Activated B cell treated with CpG ODN at 0.5 μM for 24 hours (primary cell): ENCODE measurements around the gene MIA3. TPM values are rescaled to one million over a fixed set of nuclear protein-coding genes. Genes with fewer than 3 reads are reported as not detected.

ENCODE experiments used
- ATAC-seq: fragments of 200-7000 bp; cut with Tn5 transposase; one replicate; pipeline ENCODE4 v1.10.0; 2021; ENCODE audit warnings: low read depth, mild to moderate bottlenecking, moderate library complexity
- CTCF ChIA-PET: fragments of 350-600 bp; sonication (Branson Sonifier 250); formaldehyde crosslinking; loops from one replicate; lab custom pipeline; 2021; ENCODE audit warnings: antibody characterized with exemption; lab: Charles Lee
- POLR2A ChIA-PET: fragments of 350-600 bp; sonication (Branson Sonifier 250); formaldehyde crosslinking; loops from one replicate; lab custom pipeline; 2021; ENCODE audit warnings: antibody characterized with exemption; lab: Charles Lee
- DNase-seq: peaks from one replicate; pipeline ENCODE4 v3.0.0; 2022
- H3K27ac Mint-ChIP-seq: one replicate; pipeline ENCODE4 v1.8.0; 2020; ENCODE audit warnings: mixed read lengths
- H3K27me3 Mint-ChIP-seq: one replicate; pipeline ENCODE4 v1.8.0; 2021; ENCODE audit warnings: mixed read lengths
- H3K36me3 Mint-ChIP-seq: one replicate; pipeline ENCODE4 v1.8.0; 2021; ENCODE audit warnings: low read depth, mixed read lengths
- H3K4me1 Mint-ChIP-seq: one replicate; pipeline ENCODE4 v1.8.0; 2021; ENCODE audit warnings: mixed read lengths
- H3K4me3 Mint-ChIP-seq: one replicate; pipeline ENCODE4 v1.8.0; 2020; ENCODE audit warnings: mild to moderate bottlenecking, mixed read lengths
- H3K9me3 Mint-ChIP-seq: one replicate; pipeline ENCODE4 v1.8.0; 2020; ENCODE audit warnings: mixed read lengths
- intact Hi-C: fragments of 100-400 bp; cut with micrococcal nuclease; formaldehyde crosslinking; loops from one replicate; pipeline ENCODE4 v1.15.1; 2024
- total RNA-seq: library from RNA; stranded (reverse); gene quantifications from 2 replicates; pipeline ENCODE4 v1.2.3, GENCODE V29; 2022
- TF ChIP-seq, protein P1 (sequence below): fragments of 200-600 bp; IDR thresholded peaks from one replicate; pipeline ENCODE4 v1.8.0; 2022; ENCODE audit warnings: antibody characterized with exemption, mild to moderate bottlenecking

MIA3 gene
- total RNA-seq, 1 donor from 2014 or later = 83.1 TPM

DNA sequence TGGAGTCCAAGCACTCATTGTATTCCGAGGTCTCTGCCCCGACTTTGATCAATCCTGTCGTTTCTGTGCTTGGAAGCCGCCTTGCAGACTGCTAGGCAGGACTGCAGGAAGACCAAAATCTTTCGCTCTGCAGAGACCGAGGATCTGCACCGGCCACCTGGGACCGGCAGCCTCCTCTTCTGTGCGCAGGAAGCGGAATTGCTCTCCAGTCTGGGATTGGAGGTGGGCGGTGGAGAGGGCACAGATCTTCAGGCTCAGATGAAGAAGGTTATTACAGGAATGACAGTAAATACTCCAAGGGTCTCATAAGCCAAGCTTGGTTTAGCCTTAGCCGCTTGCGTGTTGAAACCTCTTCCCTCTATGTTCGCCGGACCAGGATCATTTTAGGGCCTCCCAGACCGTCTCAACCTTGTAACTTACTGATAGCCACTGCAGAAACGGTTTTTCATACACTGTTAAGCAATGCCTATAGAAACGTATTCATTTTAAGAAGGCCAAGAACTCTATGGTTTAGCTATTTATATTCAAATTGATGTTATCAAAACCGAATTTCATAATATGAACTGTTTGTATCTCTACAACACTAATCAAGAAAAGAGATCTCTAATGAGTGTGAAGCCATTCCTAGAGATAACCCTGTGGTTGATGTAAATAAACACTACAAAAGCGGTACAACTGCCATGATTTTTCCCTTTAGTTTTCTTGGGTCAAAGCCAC, 1.1 kb downstream of the MIA3 start:
- peaks cover 29% of the 10 kb centered on the region for H3K36me3 Mint-ChIP-seq
- H3K27me3 Mint-ChIP-seq = peaks cover 11% of the 10 kb centered on the region
- peak overlapping the region; percentile 20 for H3K27ac Mint-ChIP-seq
- intact Hi-C loops = loop anchor here (1.0 kb wide), 1 partner anchor 154 kb away; no protein-coding TSS in a partner anchor
- CTCF ChIA-PET = interaction anchor here (4.4 kb wide), 1 partner anchor 15 kb away, joined by 15 read pairs; no protein-coding TSS in a partner anchor
- ATAC-seq = no peak
- H3K4me3 Mint-ChIP-seq = peak overlapping the region; percentile 85
- POLR2A ChIA-PET = interaction anchor here (0.6 to 2.7 kb wide), 7 partner anchors 15 to 94 kb away, joined by 4 to 14 read pairs (median 9); partner anchors contain the start of genes BROX and TAF1A
- TF ChIP-seq, protein P1, sequence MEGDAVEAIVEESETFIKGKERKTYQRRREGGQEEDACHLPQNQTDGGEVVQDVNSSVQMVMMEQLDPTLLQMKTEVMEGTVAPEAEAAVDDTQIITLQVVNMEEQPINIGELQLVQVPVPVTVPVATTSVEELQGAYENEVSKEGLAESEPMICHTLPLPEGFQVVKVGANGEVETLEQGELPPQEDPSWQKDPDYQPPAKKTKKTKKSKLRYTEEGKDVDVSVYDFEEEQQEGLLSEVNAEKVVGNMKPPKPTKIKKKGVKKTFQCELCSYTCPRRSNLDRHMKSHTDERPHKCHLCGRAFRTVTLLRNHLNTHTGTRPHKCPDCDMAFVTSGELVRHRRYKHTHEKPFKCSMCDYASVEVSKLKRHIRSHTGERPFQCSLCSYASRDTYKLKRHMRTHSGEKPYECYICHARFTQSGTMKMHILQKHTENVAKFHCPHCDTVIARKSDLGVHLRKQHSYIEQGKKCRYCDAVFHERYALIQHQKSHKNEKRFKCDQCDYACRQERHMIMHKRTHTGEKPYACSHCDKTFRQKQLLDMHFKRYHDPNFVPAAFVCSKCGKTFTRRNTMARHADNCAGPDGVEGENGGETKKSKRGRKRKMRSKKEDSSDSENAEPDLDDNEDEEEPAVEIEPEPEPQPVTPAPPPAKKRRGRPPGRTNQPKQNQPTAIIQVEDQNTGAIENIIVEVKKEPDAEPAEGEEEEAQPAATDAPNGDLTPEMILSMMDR = no peak
- H3K9me3 Mint-ChIP-seq = no peaks in the 10 kb centered on the region
- H3K4me1 Mint-ChIP-seq = peaks cover 28% of the 10 kb centered on the region
- no peak for DNase-seq

DNA sequence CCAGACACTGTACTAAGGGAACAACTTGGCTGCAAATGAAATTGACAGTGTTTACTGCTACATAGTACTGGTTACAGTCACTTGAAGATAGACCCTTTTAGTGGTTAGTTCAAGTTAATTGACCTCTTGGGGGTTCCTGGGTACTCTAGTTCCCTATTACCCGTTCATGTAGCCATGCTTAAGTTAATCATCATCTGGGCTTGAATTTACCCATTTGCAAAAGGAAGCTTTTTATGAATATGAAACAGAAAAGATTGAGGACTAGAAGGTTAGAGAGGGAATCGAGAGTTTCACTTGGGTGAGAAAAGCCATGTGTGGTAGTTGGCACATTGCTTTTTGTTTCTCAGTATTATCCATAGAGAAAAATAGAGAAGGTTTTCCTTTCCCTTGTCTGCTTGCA, 2.7 kb downstream of the MIA3 start:
- ChIA-PET POLR2A (interaction anchor here (0.6 to 1.0 kb wide), 2 partner anchors 24 to 1566 kb away, joined by 4 to 6 read pairs; no protein-coding TSS in a partner anchor), CTCF (interaction anchor here (4.4 kb wide), 1 partner anchor 14 kb away, joined by 15 read pairs; no protein-coding TSS in a partner anchor)
- intact Hi-C loops = loop anchor here (1.0 kb wide), 1 partner anchor 14 kb away; no protein-coding TSS in a partner anchor
- Mint-ChIP-seq H3K4me1 (peaks cover 28% of the 10 kb centered on the region), H3K9me3 (no peaks in the 10 kb centered on the region), H3K27ac (no peak overlapping the region), H3K4me3 (no peak overlapping the region), H3K27me3 (peaks cover 1% of the 10 kb centered on the region), H3K36me3 (peaks cover 36% of the 10 kb centered on the region)
- DNase-seq (no peak), ATAC-seq (no peak)
- TF ChIP-seq, protein P1 = no peak

DNA sequence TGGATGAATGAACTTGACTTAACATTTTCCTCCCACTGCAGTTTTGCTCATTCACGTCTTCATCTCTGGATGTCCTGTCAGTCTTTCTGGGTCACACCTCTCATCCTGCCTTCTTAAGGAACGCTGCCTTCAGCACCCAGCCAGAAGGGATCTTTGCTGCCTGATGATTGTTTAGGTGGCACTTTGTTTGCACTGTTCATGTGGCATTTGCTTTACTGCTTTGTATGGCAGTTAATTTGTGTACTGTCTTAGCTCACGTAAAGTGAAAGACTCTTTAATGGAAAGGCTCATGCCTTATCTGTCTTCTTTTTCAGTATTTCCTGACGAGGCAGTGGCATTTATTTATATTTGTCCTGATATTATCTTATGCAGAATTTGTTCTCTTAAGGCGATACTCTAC, 4.9 kb downstream of the MIA3 start:
- CTCF ChIA-PET = no interaction called here
- no peak for ATAC-seq

DNA sequence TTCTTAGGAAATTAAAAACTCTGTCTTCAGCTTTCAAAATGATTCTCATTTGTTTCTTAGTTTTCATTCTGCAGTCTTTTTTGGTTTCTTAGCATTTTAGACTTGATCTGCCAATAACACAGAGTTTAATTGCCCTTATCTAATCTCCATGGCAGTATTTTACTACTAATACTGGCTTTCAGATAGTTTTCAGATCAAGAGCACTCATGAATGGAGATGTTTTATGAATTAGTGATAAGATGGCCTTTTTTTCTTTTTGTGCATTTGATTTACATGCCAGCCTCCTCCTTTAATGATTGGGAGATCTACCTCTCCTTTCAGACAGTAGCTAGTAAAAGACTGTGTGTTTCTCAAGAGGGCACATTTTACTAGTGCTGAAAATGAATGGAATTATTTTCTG, 5.6 kb downstream of the MIA3 start:
- H3K4me1 Mint-ChIP-seq = peaks cover 20% of the 10 kb centered on the region
- intact Hi-C loops = no loop called here
- ChIA-PET CTCF (no interaction called here), POLR2A (no interaction called here)
- no peak for ATAC-seq
- no peak overlapping the region for H3K4me3 Mint-ChIP-seq
- no peaks in the 10 kb centered on the region for H3K27me3 Mint-ChIP-seq
- H3K36me3 Mint-ChIP-seq = peaks cover 62% of the 10 kb centered on the region
- no peak for DNase-seq
- H3K27ac Mint-ChIP-seq = no peak overlapping the region
- no peaks in the 10 kb centered on the region for H3K9me3 Mint-ChIP-seq
- TF ChIP-seq, protein P1 = no peak

More for the DNA sequence above, 4.9 kb downstream of the MIA3 start:
- Mint-ChIP-seq H3K27me3 (no peaks in the 10 kb centered on the region), H3K4me1 (peaks cover 20% of the 10 kb centered on the region), H3K4me3 (no peak overlapping the region), H3K36me3 (peaks cover 55% of the 10 kb centered on the region), H3K9me3 (no peaks in the 10 kb centered on the region), H3K27ac (no peak overlapping the region)
- intact Hi-C loops = no loop called here
- DNase-seq = no peak
- TF ChIP-seq, protein P1 = no peak
- POLR2A ChIA-PET = interaction anchor here (0.7 kb wide), 1 partner anchor 34 kb away, joined by 4 read pairs; no protein-coding TSS in a partner anchor

DNA sequence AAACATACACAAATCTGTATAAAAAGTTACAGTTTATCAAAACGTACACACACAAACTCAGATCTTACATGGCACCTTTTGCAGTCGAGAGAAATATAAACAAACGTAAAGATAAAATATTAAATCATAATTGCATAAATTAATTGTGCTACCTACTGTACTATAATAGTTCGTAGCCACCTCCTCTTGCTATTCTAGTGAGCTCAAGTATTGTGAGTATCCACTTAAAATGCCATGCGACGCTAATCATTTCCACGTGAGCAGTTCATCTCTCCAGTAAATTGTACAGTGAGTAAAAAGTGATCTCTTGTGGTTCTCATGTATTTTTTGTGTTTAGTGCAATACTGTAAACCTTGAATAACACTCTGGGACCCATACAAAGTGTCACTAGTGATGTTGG, 6.3 kb downstream of the MIA3 start:
- ATAC-seq (no peak), DNase-seq (no peak)
- H3K9me3 Mint-ChIP-seq = no peaks in the 10 kb centered on the region
- H3K4me1 Mint-ChIP-seq = peaks cover 14% of the 10 kb centered on the region
- H3K27me3 Mint-ChIP-seq = no peaks in the 10 kb centered on the region
- intact Hi-C loops = no loop called here
- H3K4me3 Mint-ChIP-seq = no peak overlapping the region
- TF ChIP-seq, protein P1 = no peak
- POLR2A ChIA-PET = interaction anchor here (0.7 kb wide), 1 partner anchor 9 kb away, joined by 3 read pairs; no protein-coding TSS in a partner anchor
- no peak overlapping the region for H3K27ac Mint-ChIP-seq
- peaks cover 70% of the 10 kb centered on the region for H3K36me3 Mint-ChIP-seq
- CTCF ChIA-PET = interaction anchor here (2.7 kb wide), 1 partner anchor 10 kb away, joined by 11 read pairs; no protein-coding TSS in a partner anchor
